ENCODE results near the gene PDSS2. TPM values are rescaled to one million over a fixed set of nuclear protein-coding genes. Genes with fewer than 3 reads are reported as not detected.

The PDSS2 gene
- total RNA-seq, 1 donor from 2014 or later, result 6.5 TPM

- TF ChIP-seq CTCF (IDR thresholded peaks at IDR 0.05; ENCODE audit: partially characterized antibody, unreplicated experiment), result no peak
- no peaks in the 10 kb centered on the region for H3K9me3 Mint-ChIP-seq (ENCODE audit: unreplicated experiment)
- H3K36me3 Mint-ChIP-seq (ENCODE audit: unreplicated experiment), result no peaks in the 10 kb centered on the region
- no peak for DNase-seq
- H3K27me3 Mint-ChIP-seq (ENCODE audit: unreplicated experiment), result peaks cover 2% of the 10 kb centered on the region
- H3K27ac Mint-ChIP-seq (ENCODE audit: unreplicated experiment), result no peak overlapping the region
- H3K4me1 Mint-ChIP-seq (ENCODE audit: low read depth, unreplicated experiment), result no peaks in the 10 kb centered on the region
- no peak overlapping the region for H3K4me3 Mint-ChIP-seq (ENCODE audit: unreplicated experiment)
These were observed 243.0 kb downstream of the PDSS2 start for GRCh38 chr6:107216197-107216933.

- Mint-ChIP-seq H3K36me3 (ENCODE audit: unreplicated experiment) (no peaks in the 10 kb centered on the region), H3K27me3 (ENCODE audit: unreplicated experiment) (peaks cover 2% of the 10 kb centered on the region), H3K4me1 (ENCODE audit: low read depth, unreplicated experiment) (no peaks in the 10 kb centered on the region), H3K4me3 (ENCODE audit: unreplicated experiment) (no peak overlapping the region), H3K9me3 (ENCODE audit: unreplicated experiment) (no peaks in the 10 kb centered on the region), H3K27ac (ENCODE audit: unreplicated experiment) (no peak overlapping the region)
- TF ChIP-seq CTCF (IDR thresholded peaks at IDR 0.05; ENCODE audit: partially characterized antibody, unreplicated experiment), result no peak
- DNase-seq, result no peak
These were observed 244.0 kb downstream of the PDSS2 start for GRCh38 chr6:107215334-107215733.

GRCh38 chr6:107214655-107215054, 244.7 kb downstream of the PDSS2 start:
- Mint-ChIP-seq H3K27me3 (ENCODE audit: unreplicated experiment) (peaks cover 2% of the 10 kb centered on the region), H3K27ac (ENCODE audit: unreplicated experiment) (no peak overlapping the region), H3K9me3 (ENCODE audit: unreplicated experiment) (no peaks in the 10 kb centered on the region), H3K4me3 (ENCODE audit: unreplicated experiment) (no peak overlapping the region), H3K36me3 (ENCODE audit: unreplicated experiment) (no peaks in the 10 kb centered on the region), H3K4me1 (ENCODE audit: low read depth, unreplicated experiment) (peaks cover 3% of the 10 kb centered on the region)
- TF ChIP-seq CTCF (IDR thresholded peaks at IDR 0.05; ENCODE audit: partially characterized antibody, unreplicated experiment), result no peak
- DNase-seq, result no peak

GRCh38 chr6:107209406-107210305, 249.7 kb downstream of the PDSS2 start:
- Mint-ChIP-seq H3K36me3 (ENCODE audit: unreplicated experiment) (peaks cover 1% of the 10 kb centered on the region), H3K27ac (ENCODE audit: unreplicated experiment) (no peak overlapping the region), H3K9me3 (ENCODE audit: unreplicated experiment) (no peaks in the 10 kb centered on the region), H3K27me3 (ENCODE audit: unreplicated experiment) (no peaks in the 10 kb centered on the region), H3K4me3 (ENCODE audit: unreplicated experiment) (no peak overlapping the region), H3K4me1 (ENCODE audit: low read depth, unreplicated experiment) (peaks cover 9% of the 10 kb centered on the region)
- no peak for TF ChIP-seq CTCF (IDR thresholded peaks at IDR 0.05; ENCODE audit: partially characterized antibody, unreplicated experiment)
- no peak for DNase-seq

All from glutamatergic neuron (in vitro differentiated cells).